Hepatocyte (in vitro differentiated cells): ENCODE measurements around the gene ERI2.

ENCODE experiments used
- CTCF ChIP-seq: fragments of 200-600 bp; sonication (generic); IDR thresholded peaks from 2 replicates; pipeline ENCODE4 v1.5.1; 2016; ENCODE audit warnings: antibody characterized with exemption, mild to moderate bottlenecking; ENCODE audit not compliant: poor library complexity
- EZH2 ChIP-seq: fragments of 200-600 bp; sonication (generic); IDR thresholded peaks from 2 replicates; pipeline ENCODE4 v1.6.1; 2016; ENCODE audit warnings: antibody characterized with exemption, mild to moderate bottlenecking, borderline replicate concordance
- EZH2phosphoT487 ChIP-seq: fragments of 200-600 bp; sonication (generic); IDR thresholded peaks from one replicate; pipeline ENCODE4 v1.6.1; 2018; ENCODE audit warnings: antibody characterized with exemption, mild to moderate bottlenecking, low read depth, moderate library complexity; ENCODE audit not compliant: unreplicated experiment, severe bottlenecking

- TF ChIP-seq EZH2 (no peak), CTCF (no peak), EZH2phosphoT487 (no peak)
Observed at GRCh38 chr16:20844588-20844987, 38.3 kb upstream of the ERI2 start.
